ENCODE measurements around the gene UBE2B. TPM values are rescaled to one million over a fixed set of nuclear protein-coding genes. Genes with fewer than 3 reads are reported as not detected.

Gene UBE2B
- total and polyA plus RNA-seq, 10 of the 15 experiments (the other 5 are each of a cell fraction or from before 2014, with no cell fraction given): 10.8 to 179 (median 61.3) TPM

DNA sequence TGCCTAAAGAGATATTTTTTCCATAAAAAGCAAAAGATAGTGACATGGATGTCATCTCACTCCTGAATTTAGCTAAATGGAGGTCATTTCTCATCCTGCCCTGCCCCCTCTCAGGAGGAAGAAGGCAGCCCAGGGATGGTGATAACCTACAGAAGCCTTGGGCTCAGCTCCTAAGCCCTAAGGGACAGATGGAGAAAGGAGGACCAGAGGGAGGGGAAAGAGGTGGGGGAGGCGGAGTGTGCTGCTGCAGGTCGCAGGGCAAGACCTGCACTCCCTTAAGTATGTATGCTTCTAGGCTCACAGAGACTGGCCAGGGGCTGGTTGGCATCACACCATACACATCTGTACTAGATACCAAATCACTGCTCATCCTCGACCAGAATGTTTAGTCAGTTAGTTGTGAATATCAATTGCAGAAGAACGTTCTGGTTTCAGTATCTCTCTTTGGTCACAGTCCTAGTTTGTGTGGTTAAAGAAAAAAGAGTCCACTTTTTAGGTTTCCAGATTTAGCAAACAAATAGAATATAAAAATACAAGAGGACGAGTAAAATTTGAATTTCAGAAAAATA lies 58.7 kb downstream of the UBE2B start:
- no peak for DNase-seq (ENCODE audit: low read depth, low spot score)
- H3K9me3 ChIP-seq (replicated peaks; ENCODE audit: control insufficient read depth, insufficient read depth, low read length): no peaks in the 10 kb centered on the region
- no peak overlapping the region for H3K9ac ChIP-seq (ENCODE audit: control insufficient read depth, insufficient read depth, low read length)
- no peak overlapping the region for H3K4me2 ChIP-seq (ENCODE audit: control insufficient read depth, insufficient read depth)
- peak; percentile 67 for ATAC-seq
- no peak overlapping the region for H3K27ac ChIP-seq (ENCODE audit: control insufficient read depth, insufficient read depth)
- H3K27me3 ChIP-seq (replicated peaks in 1 of 2; ENCODE audit: control insufficient read depth in 2 of 2, insufficient read depth in 2 of 2, low read length in 1 of 2): no peaks in the 10 kb centered on the region
- no peaks in the 10 kb centered on the region for H3K79me2 ChIP-seq (ENCODE audit: control insufficient read depth, insufficient read depth, low read length)
- ChIA-PET POLR2A (no interaction called here), SMC1A (ENCODE audit: uncharacterized antibody, unreplicated experiment) (interaction anchor here (1.0 kb wide), 1 partner anchor 37 kb away, joined by 3 read pairs; no protein-coding TSS in a partner anchor), CTCF (interaction anchor here (0.6 to 2.5 kb wide), 2 partner anchors 18 to 344 kb away, joined by 3 to 11 read pairs; partner anchors contain the start of gene CDKN2AIPNL), RAD21 (ENCODE audit: unreplicated experiment) (interaction anchor here (1.7 kb wide), 1 partner anchor 16 kb away, joined by 6 read pairs; no protein-coding TSS in a partner anchor)
- no peak overlapping the region for H2AFZ ChIP-seq (ENCODE audit: control insufficient read depth, low read depth, low read length)
- WGBS (ENCODE audit: insufficient coverage, insufficient replicate concordance, low lambda C conversion rate, missing lambda C conversion rate): 26% methylated on average over 5 of the region's 5 CpGs
- BruUV-seq (replicated peaks): no TSS peak
- FAIRE-seq: no peak
- intact Hi-C loops (cut with micrococcal nuclease; ENCODE audit: unreplicated experiment) (no loop called here), in situ Hi-C loops (cut with MboI) (no loop called here)
- H3K4me1 ChIP-seq (ENCODE audit: control insufficient read depth, insufficient read depth, low read length): peaks cover 6% of the 10 kb centered on the region; the same call in 1 of the 2 replicates
- H3K4me3 ChIP-seq: no peak overlapping the region
- H3K36me3 ChIP-seq (ENCODE audit: control insufficient read depth in 2 of 2, insufficient read depth in 2 of 2, low read length in 1 of 2): no peaks in the 10 kb centered on the region
- TF ChIP-seq CREB1 (IDR thresholded peaks at IDR 0.05; ENCODE audit: low read depth): no peak
- no peak for TF ChIP-seq PML (IDR thresholded peaks at IDR 0.05; ENCODE audit: low read length)
- TF ChIP-seq NFYA (IDR thresholded peaks at IDR 0.05; ENCODE audit: borderline replicate concordance, low read depth, low read length): no peak
- TF ChIP-seq CHD4 (IDR thresholded peaks at IDR 0.05): no peak
- no peak for TF ChIP-seq RUNX3 (IDR thresholded peaks at IDR 0.05; ENCODE audit: low read length)
- no peak for TF ChIP-seq RAD51 (IDR thresholded peaks at IDR 0.05)
- no peak for TF ChIP-seq POU2F2 (IDR thresholded peaks at IDR 0.05; ENCODE audit: borderline replicate concordance, low read depth, low read length)
- TF ChIP-seq HDAC2 (IDR thresholded peaks at IDR 0.05): no peak
- no peak for TF ChIP-seq POLR2AphosphoS2 (IDR thresholded peaks at IDR 0.05; ENCODE audit: low read depth, low read length)
- H4K20me1 ChIP-seq (ENCODE audit: control insufficient read depth, insufficient read depth): no peaks in the 10 kb centered on the region

DNA sequence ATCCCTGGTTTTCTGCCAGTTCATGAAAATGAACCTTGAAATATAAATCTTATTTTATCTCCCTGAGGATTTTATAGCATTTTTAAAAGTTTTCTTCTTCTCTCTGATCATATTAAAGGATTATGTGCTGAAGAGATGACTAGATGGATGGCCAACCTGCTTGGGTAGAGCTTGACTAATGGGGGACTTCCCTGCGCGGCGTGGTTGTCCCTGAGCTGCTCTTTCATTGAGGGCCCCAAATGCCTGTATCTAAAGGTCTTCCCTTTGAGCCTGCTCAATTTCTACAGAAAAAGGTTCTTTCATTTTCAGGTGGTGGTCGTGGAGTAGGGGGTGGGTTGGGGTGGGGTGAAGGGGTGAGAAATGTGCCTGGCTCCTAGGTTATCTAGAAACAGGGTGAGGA lies 60.8 kb downstream of the UBE2B start:
- Histone ChIP-seq H3K27me3 (replicated peaks in 1 of 2; ENCODE audit: control insufficient read depth in 2 of 2, insufficient read depth in 2 of 2, low read length in 1 of 2) (no peaks in the 10 kb centered on the region), H3K36me3 (ENCODE audit: control insufficient read depth in 2 of 2, insufficient read depth in 2 of 2, low read length in 1 of 2) (no peaks in the 10 kb centered on the region), H3K9ac (ENCODE audit: control insufficient read depth, insufficient read depth, low read length) (no peak overlapping the region), H3K4me2 (ENCODE audit: control insufficient read depth, insufficient read depth) (no peak overlapping the region), H4K20me1 (ENCODE audit: control insufficient read depth, insufficient read depth) (no peaks in the 10 kb centered on the region), H3K4me3 (no peak overlapping the region), H2AFZ (ENCODE audit: control insufficient read depth, low read depth, low read length) (no peak overlapping the region), H3K79me2 (ENCODE audit: control insufficient read depth, insufficient read depth, low read length) (no peaks in the 10 kb centered on the region), H3K9me3 (replicated peaks; ENCODE audit: control insufficient read depth, insufficient read depth, low read length) (no peaks in the 10 kb centered on the region), H3K27ac (ENCODE audit: control insufficient read depth, insufficient read depth) (no peak overlapping the region), H3K4me1 (ENCODE audit: control insufficient read depth, insufficient read depth, low read length) (peaks cover 18% of the 10 kb centered on the region)
- ChIA-PET CTCF (no interaction called here), POLR2A (no interaction called here), RAD21 (ENCODE audit: unreplicated experiment) (interaction anchor here (0.8 kb wide), 1 partner anchor 21 kb away, joined by 3 read pairs; the partner anchor contains the start of gene CDKN2AIPNL), SMC1A (ENCODE audit: uncharacterized antibody, unreplicated experiment) (no interaction called here)
- DNase-seq (ENCODE audit: low read depth, low spot score) (no peak), ATAC-seq (no peak), FAIRE-seq (no peak)
- WGBS (ENCODE audit: insufficient coverage, insufficient replicate concordance, low lambda C conversion rate, missing lambda C conversion rate): 81% methylated on average over 3 of the region's 4 CpGs
- BruUV-seq (replicated peaks): no TSS peak
- in situ Hi-C loops (cut with MboI) (no loop called here), intact Hi-C loops (cut with micrococcal nuclease; ENCODE audit: unreplicated experiment) (no loop called here)
- TF ChIP-seq CBFB (IDR thresholded peaks at IDR 0.05; ENCODE audit: low read depth): no peak
- no peak for TF ChIP-seq NR2F1 (conservative IDR thresholded peaks at IDR 0.05)
- TF ChIP-seq POLR2A (IDR thresholded peaks at IDR 0.05; ENCODE audit: low read depth, low read length): no peak
- TF ChIP-seq, protein P1, sequence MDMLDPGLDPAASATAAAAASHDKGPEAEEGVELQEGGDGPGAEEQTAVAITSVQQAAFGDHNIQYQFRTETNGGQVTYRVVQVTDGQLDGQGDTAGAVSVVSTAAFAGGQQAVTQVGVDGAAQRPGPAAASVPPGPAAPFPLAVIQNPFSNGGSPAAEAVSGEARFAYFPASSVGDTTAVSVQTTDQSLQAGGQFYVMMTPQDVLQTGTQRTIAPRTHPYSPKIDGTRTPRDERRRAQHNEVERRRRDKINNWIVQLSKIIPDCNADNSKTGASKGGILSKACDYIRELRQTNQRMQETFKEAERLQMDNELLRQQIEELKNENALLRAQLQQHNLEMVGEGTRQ (IDR thresholded peaks at IDR 0.05; ENCODE audit: borderline replicate concordance, low read depth, low read length): no peak
- TF ChIP-seq ZNF384 (IDR thresholded peaks at IDR 0.05; ENCODE audit: borderline replicate concordance, low read depth, low read length): no peak
- TF ChIP-seq ZBTB33 (IDR thresholded peaks at IDR 0.05): no peak
- no peak for TF ChIP-seq NRF1 (conservative IDR thresholded peaks at IDR 0.05; ENCODE audit: low read depth, low read length)
- TF ChIP-seq STAT1 (conservative IDR thresholded peaks at IDR 0.05): no peak
- no peak for TF ChIP-seq ZSCAN29 (IDR thresholded peaks at IDR 0.05)
- no peak for TF ChIP-seq BACH1 (IDR thresholded peaks at IDR 0.05; ENCODE audit: borderline replicate concordance)

Data from GM12878 (cell line).